Calu3 (cell line): ENCODE results near the gene COL4A6. TPM values are rescaled to one million over a fixed set of nuclear protein-coding genes. Genes with fewer than 3 reads are reported as not detected.

Source experiments
- BruUV-seq: library from RNA; stranded (reverse); fragments of 400-500 nt; replicated peaks from 2 replicates; lab custom pipeline; 2021; lab: Mats Ljungman, UMichigan
- CTCF ChIA-PET: fragments of 300-600 bp; sonication (Branson Sonifier 250); formaldehyde crosslinking; loops from one replicate; lab custom pipeline; 2022; ENCODE audit warnings: antibody characterized with exemption; lab: Charles Lee
- DNase-seq: peaks from one replicate; pipeline ENCODE4 v3.0.0; 2022
- H3K27ac Mint-ChIP-seq: one replicate; pipeline ENCODE4 v1.8.0; 2022; ENCODE audit warnings: mixed read lengths; ENCODE audit not compliant: unreplicated experiment
- H3K27me3 Mint-ChIP-seq: one replicate; pipeline ENCODE4 v1.8.0; 2022; ENCODE audit warnings: mixed read lengths; ENCODE audit not compliant: unreplicated experiment
- H3K36me3 Mint-ChIP-seq: one replicate; pipeline ENCODE4 v1.8.0; 2022; ENCODE audit warnings: mild to moderate bottlenecking, moderate library complexity, mixed read lengths; ENCODE audit not compliant: insufficient read depth, unreplicated experiment
- H3K4me1 Mint-ChIP-seq: one replicate; pipeline ENCODE4 v1.8.0; 2022; ENCODE audit warnings: mild to moderate bottlenecking, low read depth, mixed read lengths; ENCODE audit not compliant: unreplicated experiment
- H3K4me3 Mint-ChIP-seq: one replicate; pipeline ENCODE4 v1.8.0; 2022; ENCODE audit warnings: mild to moderate bottlenecking, low read depth, moderate library complexity, mixed read lengths; ENCODE audit not compliant: unreplicated experiment
- H3K9me3 Mint-ChIP-seq: one replicate; pipeline ENCODE4 v1.8.0; 2022; ENCODE audit warnings: low read depth, mixed read lengths; ENCODE audit not compliant: unreplicated experiment
- intact Hi-C: fragments of 100-400 bp; cut with micrococcal nuclease; formaldehyde crosslinking; loops from one replicate; pipeline ENCODE4 v1.10.0; 2022; ENCODE audit not compliant: unreplicated experiment
- total RNA-seq: library from RNA; stranded (reverse); gene quantifications from 2 replicates; pipeline ENCODE4 v1.2.3, GENCODE V29; 2022
- TF ChIP-seq, protein P1 (sequence below): fragments of 200-600 bp; IDR thresholded peaks from one replicate; pipeline ENCODE4 v1.8.0; 2022; ENCODE audit warnings: antibody characterized with exemption; ENCODE audit not compliant: unreplicated experiment

COL4A6 gene
- total RNA-seq, 1 experiment from 2014 or later = 0.31 TPM

DNA sequence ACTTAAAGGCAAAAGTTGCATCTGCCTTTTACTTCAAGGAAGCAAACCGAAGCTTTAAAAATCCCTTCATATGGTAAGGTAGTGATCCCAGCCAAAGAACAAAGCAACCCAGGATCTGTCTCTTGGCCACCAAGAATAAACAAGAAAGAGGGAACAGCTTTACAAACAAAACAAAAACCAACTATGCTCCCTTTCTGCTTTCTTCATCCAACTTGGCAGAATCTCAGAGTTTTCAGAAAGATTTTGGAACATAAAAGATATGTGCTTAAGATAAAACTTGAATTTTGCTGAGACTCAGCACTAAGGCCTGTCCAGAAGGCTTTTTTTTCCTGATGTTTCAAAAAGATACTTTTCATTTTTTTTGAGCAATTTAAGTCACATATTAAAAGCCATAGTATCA lies 94.0 kb downstream of the COL4A6 start:
- no peak overlapping the region for H3K4me3 Mint-ChIP-seq
- H3K36me3 Mint-ChIP-seq = no peaks in the 10 kb centered on the region
- no peak overlapping the region for H3K27ac Mint-ChIP-seq
- intact Hi-C loops = no loop called here
- H3K27me3 Mint-ChIP-seq = no peaks in the 10 kb centered on the region
- CTCF ChIA-PET = interaction anchor here (0.5 kb wide), 1 partner anchor 164 kb away, joined by 10 read pairs; no protein-coding TSS in a partner anchor
- no peaks in the 10 kb centered on the region for H3K4me1 Mint-ChIP-seq
- DNase-seq = no peak
- no peaks in the 10 kb centered on the region for H3K9me3 Mint-ChIP-seq
- TF ChIP-seq, protein P1, sequence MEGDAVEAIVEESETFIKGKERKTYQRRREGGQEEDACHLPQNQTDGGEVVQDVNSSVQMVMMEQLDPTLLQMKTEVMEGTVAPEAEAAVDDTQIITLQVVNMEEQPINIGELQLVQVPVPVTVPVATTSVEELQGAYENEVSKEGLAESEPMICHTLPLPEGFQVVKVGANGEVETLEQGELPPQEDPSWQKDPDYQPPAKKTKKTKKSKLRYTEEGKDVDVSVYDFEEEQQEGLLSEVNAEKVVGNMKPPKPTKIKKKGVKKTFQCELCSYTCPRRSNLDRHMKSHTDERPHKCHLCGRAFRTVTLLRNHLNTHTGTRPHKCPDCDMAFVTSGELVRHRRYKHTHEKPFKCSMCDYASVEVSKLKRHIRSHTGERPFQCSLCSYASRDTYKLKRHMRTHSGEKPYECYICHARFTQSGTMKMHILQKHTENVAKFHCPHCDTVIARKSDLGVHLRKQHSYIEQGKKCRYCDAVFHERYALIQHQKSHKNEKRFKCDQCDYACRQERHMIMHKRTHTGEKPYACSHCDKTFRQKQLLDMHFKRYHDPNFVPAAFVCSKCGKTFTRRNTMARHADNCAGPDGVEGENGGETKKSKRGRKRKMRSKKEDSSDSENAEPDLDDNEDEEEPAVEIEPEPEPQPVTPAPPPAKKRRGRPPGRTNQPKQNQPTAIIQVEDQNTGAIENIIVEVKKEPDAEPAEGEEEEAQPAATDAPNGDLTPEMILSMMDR = no peak
- no TSS peak for BruUV-seq

GRCh38 chrX:108341947-108342346 lies 96.3 kb downstream of the COL4A6 start:
- Mint-ChIP-seq H3K27me3 (no peaks in the 10 kb centered on the region), H3K4me1 (no peaks in the 10 kb centered on the region), H3K27ac (no peak overlapping the region), H3K36me3 (no peaks in the 10 kb centered on the region), H3K4me3 (no peak overlapping the region), H3K9me3 (no peaks in the 10 kb centered on the region)
- intact Hi-C loops = no loop called here
- no peak for DNase-seq
- no TSS peak for BruUV-seq
- TF ChIP-seq, protein P1 = no peak
- CTCF ChIA-PET = no interaction called here

DNA sequence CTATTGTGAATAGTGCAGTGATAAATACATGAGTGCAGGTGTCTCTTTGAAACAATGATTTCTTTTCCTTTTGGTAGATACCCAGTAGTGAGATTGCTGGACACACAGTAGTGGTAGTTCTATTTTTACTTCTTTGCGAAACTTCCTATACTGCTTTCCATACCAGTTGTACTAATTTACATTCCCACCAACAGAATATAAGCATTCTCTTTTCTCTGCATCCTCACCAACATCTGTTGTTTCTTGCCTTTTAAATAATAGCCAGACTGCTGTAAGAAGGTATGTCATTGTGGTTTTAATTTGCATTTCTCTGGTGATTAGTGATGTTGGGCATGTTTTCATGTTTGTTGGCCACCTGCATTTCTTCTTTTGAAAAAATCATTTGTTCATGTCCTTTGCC lies 105.9 kb downstream of the COL4A6 start:
- intact Hi-C loops = no loop called here
- H3K4me1 Mint-ChIP-seq = no peaks in the 10 kb centered on the region
- BruUV-seq = no TSS peak

DNA sequence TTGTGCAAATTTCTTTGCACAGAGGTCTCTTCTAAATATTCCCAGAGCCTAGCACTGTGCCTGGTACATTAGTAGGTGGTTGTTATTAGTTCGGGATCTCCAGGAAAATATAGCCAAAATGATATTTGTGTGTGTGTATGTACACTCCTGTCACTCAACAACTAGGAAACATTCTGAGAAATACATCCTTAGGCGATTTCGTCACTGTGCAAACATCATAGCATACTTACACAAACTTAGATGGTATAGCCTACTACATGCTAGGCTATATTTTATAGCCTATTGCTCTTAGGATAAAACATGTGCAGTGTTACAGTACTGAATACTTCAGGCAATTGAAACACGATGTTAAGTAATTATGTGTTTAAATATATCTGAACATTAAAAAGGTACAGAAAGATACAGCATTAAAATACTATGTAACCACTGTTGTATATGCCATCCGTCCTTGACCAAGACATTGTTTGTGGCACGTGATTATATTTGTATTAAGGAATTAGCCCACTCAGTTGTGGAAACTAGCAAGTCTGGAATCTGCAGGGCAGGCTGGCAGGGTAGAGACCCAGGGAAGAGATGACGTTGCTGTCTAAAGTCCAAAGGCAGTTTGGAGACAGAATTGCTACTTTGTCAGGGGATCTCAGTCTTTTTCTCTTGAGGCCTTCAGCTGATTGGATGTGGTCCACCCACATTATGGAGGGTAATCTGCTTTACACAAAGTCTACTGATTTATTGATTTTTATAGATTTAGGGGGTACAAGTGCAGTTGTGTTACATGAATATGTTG lies 106.9 kb downstream of the COL4A6 start:
- intact Hi-C loops = no loop called here
- TF ChIP-seq, protein P1 = no peak
- CTCF ChIA-PET = no interaction called here
- Mint-ChIP-seq H3K9me3 (no peaks in the 10 kb centered on the region), H3K36me3 (no peaks in the 10 kb centered on the region), H3K27me3 (no peaks in the 10 kb centered on the region), H3K4me1 (no peaks in the 10 kb centered on the region), H3K4me3 (no peak overlapping the region), H3K27ac (no peak overlapping the region)
- BruUV-seq = no TSS peak
- DNase-seq = no peak

More for the DNA sequence above, 105.9 kb downstream of the COL4A6 start:
- Mint-ChIP-seq H3K9me3 (no peaks in the 10 kb centered on the region), H3K36me3 (no peaks in the 10 kb centered on the region), H3K27ac (no peak overlapping the region), H3K4me3 (no peak overlapping the region), H3K27me3 (no peaks in the 10 kb centered on the region)
- no peak for DNase-seq
- TF ChIP-seq, protein P1 = no peak
- CTCF ChIA-PET = no interaction called here
